ENCODE results near the gene TMEM209. TPM values are rescaled to one million over a fixed set of nuclear protein-coding genes. Genes with fewer than 3 reads are reported as not detected.
"Not testable (repeated sequence)": the region's sequence is repeated elsewhere in the genome, so short reads cannot be mapped to it uniquely, and the experiment has no call there.

Gene TMEM209
- total RNA-seq, 1 donor from 2014 or later: 22.1 TPM

GRCh38 chr7:130227883-130228575 is 22.8 kb upstream of the TMEM209 start:
- TF ChIP-seq CTCF (IDR thresholded peaks at IDR 0.05; ENCODE audit: insufficient read depth, low read length, poor library complexity, severe bottlenecking): no peak
- Histone ChIP-seq H3K4me3 (ENCODE audit: low read depth, low read length) (no peak overlapping the region), H3K27me3 (ENCODE audit: control insufficient read depth, insufficient read depth, low read length) (no peaks in the 10 kb centered on the region), H3K36me3 (ENCODE audit: control insufficient read depth, insufficient read depth, low read length) (no peaks in the 10 kb centered on the region)
- DNase-seq (ENCODE audit: low read depth): no peak

GRCh38 chr7:130226333-130226732 is 21.1 kb upstream of the TMEM209 start:
- no peaks in the 10 kb centered on the region for H3K36me3 ChIP-seq (ENCODE audit: control insufficient read depth, insufficient read depth, low read length)
- TF ChIP-seq CTCF (IDR thresholded peaks at IDR 0.05; ENCODE audit: insufficient read depth, low read length, poor library complexity, severe bottlenecking): no peak

GRCh38 chr7:130224923-130225322 is 19.7 kb upstream of the TMEM209 start:
- not testable (repeated sequence) for H3K36me3 ChIP-seq (ENCODE audit: control insufficient read depth, insufficient read depth, low read length); H3K4me3 ChIP-seq (ENCODE audit: low read depth, low read length); DNase-seq (ENCODE audit: low read depth); H3K27me3 ChIP-seq (ENCODE audit: control insufficient read depth, insufficient read depth, low read length)

More at GRCh38 chr7:130226333-130226732, 21.1 kb upstream of the TMEM209 start:
- Histone ChIP-seq H3K4me3 (ENCODE audit: low read depth, low read length) (no peak overlapping the region), H3K27me3 (ENCODE audit: control insufficient read depth, insufficient read depth, low read length) (no peaks in the 10 kb centered on the region)
- DNase-seq (ENCODE audit: low read depth): no peak

GRCh38 chr7:130224210-130224609 is 19.0 kb upstream of the TMEM209 start:
- no peak for TF ChIP-seq CTCF (IDR thresholded peaks at IDR 0.05; ENCODE audit: insufficient read depth, low read length, poor library complexity, severe bottlenecking)
- Histone ChIP-seq H3K36me3 (ENCODE audit: control insufficient read depth, insufficient read depth, low read length) (no peaks in the 10 kb centered on the region), H3K27me3 (ENCODE audit: control insufficient read depth, insufficient read depth, low read length) (no peaks in the 10 kb centered on the region), H3K4me3 (ENCODE audit: low read depth, low read length) (no peak overlapping the region)
- no peak for DNase-seq (ENCODE audit: low read depth)

- Histone ChIP-seq H3K27me3 (ENCODE audit: control insufficient read depth, insufficient read depth, low read length) (no peaks in the 10 kb centered on the region), H3K36me3 (ENCODE audit: control insufficient read depth, insufficient read depth, low read length) (no peaks in the 10 kb centered on the region), H3K4me3 (ENCODE audit: low read depth, low read length) (no peak overlapping the region)
- no peak for DNase-seq (ENCODE audit: low read depth)
- TF ChIP-seq CTCF (IDR thresholded peaks at IDR 0.05; ENCODE audit: insufficient read depth, low read length, poor library complexity, severe bottlenecking): no peak
Observed at GRCh38 chr7:130223646-130224045, 18.4 kb upstream of the TMEM209 start.

GRCh38 chr7:130221746-130222145 is 16.5 kb upstream of the TMEM209 start:
- no peaks in the 10 kb centered on the region for H3K36me3 ChIP-seq (ENCODE audit: control insufficient read depth, insufficient read depth, low read length)
- no peaks in the 10 kb centered on the region for H3K27me3 ChIP-seq (ENCODE audit: control insufficient read depth, insufficient read depth, low read length)
- DNase-seq (ENCODE audit: low read depth): no peak
- no peak overlapping the region for H3K4me3 ChIP-seq (ENCODE audit: low read depth, low read length)
- TF ChIP-seq CTCF (IDR thresholded peaks at IDR 0.05; ENCODE audit: insufficient read depth, low read length, poor library complexity, severe bottlenecking): no peak

All from kidney epithelial cell (primary cell).